ENCODE measurements around the gene NLRP12. TPM values are rescaled to one million over a fixed set of nuclear protein-coding genes. Genes with fewer than 3 reads are reported as not detected.
"Not testable (repeated sequence)": the region's sequence is repeated elsewhere in the genome, so short reads cannot be mapped to it uniquely, and the experiment has no call there.

The NLRP12 gene
- total RNA-seq, 1 donor, result not detected

DNA sequence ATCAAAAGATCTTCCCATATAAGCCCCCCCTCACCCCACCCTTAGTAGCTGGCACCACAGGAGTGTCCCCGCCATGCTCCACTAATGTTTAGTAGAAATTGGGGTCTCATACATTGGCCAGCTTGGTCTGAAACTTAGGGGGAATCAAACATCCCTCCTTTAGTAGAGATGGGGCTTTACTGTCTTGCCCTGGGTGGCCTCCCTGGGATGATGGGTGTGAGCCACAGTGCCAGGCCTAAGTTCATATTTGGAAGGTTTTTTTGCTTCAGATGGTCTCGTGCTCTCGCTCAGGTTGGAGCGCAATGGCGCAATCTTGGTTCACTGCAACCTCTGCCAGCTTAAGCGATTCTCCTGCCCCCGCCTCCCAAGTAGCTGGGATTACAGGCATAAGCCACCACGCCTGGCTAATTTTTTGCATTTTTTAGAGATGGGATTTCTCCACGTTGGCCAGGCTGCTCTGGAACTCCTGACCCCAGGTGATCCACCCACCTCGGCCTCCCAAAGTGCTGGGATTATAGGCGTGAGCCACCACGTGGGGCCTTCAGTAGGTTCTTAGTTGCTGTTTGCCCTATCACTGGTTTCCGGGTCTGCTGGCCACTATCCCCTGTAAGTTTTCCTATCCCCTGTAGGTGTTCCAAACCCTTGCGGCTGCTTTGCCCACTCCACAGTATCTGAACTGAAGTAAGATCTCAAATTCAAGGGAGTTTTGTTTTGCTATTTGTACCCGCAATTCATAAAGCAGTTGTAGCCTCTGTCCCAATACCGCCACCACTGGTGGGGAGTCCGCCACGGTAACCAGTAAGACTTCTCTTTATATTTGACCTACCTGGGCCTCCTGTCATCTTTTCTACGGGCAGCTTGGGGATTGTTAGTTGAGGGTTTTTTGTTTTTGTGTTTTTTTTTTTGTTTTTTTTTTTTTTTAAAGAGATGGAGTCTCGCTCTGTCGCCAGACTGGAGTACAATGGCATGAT lies 34.1 kb downstream of the NLRP12 start:
- no peak overlapping the region for H3K4me3 ChIP-seq (ENCODE audit: low read depth, low read length)
- TF ChIP-seq, protein P1, sequence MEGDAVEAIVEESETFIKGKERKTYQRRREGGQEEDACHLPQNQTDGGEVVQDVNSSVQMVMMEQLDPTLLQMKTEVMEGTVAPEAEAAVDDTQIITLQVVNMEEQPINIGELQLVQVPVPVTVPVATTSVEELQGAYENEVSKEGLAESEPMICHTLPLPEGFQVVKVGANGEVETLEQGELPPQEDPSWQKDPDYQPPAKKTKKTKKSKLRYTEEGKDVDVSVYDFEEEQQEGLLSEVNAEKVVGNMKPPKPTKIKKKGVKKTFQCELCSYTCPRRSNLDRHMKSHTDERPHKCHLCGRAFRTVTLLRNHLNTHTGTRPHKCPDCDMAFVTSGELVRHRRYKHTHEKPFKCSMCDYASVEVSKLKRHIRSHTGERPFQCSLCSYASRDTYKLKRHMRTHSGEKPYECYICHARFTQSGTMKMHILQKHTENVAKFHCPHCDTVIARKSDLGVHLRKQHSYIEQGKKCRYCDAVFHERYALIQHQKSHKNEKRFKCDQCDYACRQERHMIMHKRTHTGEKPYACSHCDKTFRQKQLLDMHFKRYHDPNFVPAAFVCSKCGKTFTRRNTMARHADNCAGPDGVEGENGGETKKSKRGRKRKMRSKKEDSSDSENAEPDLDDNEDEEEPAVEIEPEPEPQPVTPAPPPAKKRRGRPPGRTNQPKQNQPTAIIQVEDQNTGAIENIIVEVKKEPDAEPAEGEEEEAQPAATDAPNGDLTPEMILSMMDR (IDR thresholded peaks at IDR 0.05; ENCODE audit: insufficient read depth, low read length), result no peak
- no peak for DNase-seq (ENCODE audit: low read depth)

- TF ChIP-seq, protein P1 (IDR thresholded peaks at IDR 0.05; ENCODE audit: insufficient read depth, low read length), result no peak
- H3K4me3 ChIP-seq (ENCODE audit: low read depth, low read length), result no peak overlapping the region
- DNase-seq (ENCODE audit: low read depth), result no peak
Measured at GRCh38 chr19:53787266-53787665, 36.8 kb downstream of the NLRP12 start.

DNA sequence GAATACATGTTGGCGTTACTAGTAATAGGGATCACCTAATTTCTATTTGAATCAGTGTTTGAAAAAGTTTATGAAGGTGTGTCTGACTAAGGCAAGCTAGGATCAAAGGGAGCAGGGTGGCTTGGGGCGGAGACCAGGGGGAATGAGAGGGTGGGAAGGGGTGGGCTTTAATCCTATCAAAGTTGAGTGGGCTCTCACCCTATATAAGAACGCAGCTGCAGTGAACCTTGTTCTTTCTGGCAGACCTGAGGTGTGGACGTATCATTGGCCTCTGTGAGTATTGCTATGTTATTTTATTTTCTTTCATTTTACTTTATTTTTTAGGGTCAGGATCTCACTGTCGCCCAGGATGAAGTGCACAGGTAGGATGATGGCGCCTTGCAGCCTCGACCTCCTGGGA lies 37.4 kb downstream of the NLRP12 start:
- no peak overlapping the region for H3K4me3 ChIP-seq (ENCODE audit: low read depth, low read length)
- DNase-seq (ENCODE audit: low read depth), result no peak
- TF ChIP-seq, protein P1 (IDR thresholded peaks at IDR 0.05; ENCODE audit: insufficient read depth, low read length), result no peak

GRCh38 chr19:53785196-53785889 lies 38.8 kb downstream of the NLRP12 start:
- no peak overlapping the region for H3K4me3 ChIP-seq (ENCODE audit: low read depth, low read length)
- TF ChIP-seq, protein P1 (IDR thresholded peaks at IDR 0.05; ENCODE audit: insufficient read depth, low read length), result no peak

DNA sequence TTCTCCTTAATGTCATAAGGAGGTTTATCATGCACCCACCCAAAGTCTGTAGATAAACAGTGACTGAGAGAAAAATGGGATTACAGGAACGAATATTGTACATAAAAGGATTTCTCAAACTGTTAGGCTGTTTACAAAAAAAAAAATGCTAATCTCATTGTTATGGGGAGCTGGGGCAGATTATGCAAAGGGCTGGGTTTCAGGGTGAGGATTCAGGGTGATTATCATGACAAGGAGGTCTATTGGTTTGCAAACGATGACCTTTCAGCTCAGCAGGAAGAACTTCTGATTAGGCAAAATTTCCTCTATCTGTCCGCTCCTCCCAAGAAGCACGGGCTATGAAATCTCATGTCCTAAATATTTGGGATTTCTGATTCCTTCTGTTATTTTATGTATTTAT lies 41.4 kb downstream of the NLRP12 start:
- DNase-seq (ENCODE audit: low read depth), result no peak
- TF ChIP-seq, protein P1 (IDR thresholded peaks at IDR 0.05; ENCODE audit: insufficient read depth, low read length), result no peak
- H3K4me3 ChIP-seq (ENCODE audit: low read depth, low read length), result no peak overlapping the region

More at GRCh38 chr19:53785196-53785889, 38.8 kb downstream of the NLRP12 start:
- no peak for DNase-seq (ENCODE audit: low read depth)

- DNase-seq (ENCODE audit: low read depth); H3K4me3 ChIP-seq (ENCODE audit: low read depth, low read length): not testable (repeated sequence)
Measured at GRCh38 chr19:53781332-53781731, 42.8 kb downstream of the NLRP12 start.

- no peak overlapping the region for H3K4me3 ChIP-seq (ENCODE audit: low read depth, low read length)
- DNase-seq (ENCODE audit: low read depth), result no peak
- TF ChIP-seq, protein P1 (IDR thresholded peaks at IDR 0.05; ENCODE audit: insufficient read depth, low read length), result no peak
Measured at GRCh38 chr19:53780506-53780905, 43.6 kb downstream of the NLRP12 start.

Measured in fibroblast of the aortic adventitia (primary cell).